Measurements from ENCODE around the gene GATAD2B. TPM values are rescaled to one million over a fixed set of nuclear protein-coding genes. Genes with fewer than 3 reads are reported as not detected.

Gene GATAD2B
- total RNA-seq, 2 donors from 2014 or later: 33.5 to 43.5 TPM

Small RNA genes lying within 50 kb of the gene (microRNA-seq; reads per million reads assigned to microRNA genes)
- gene MIR6737 (ENCODE audit: borderline microRNAs expressed in 2 of 2): 0.65 to 0.78 reads per million in 2 donors

Other genes starting within 250 kb of the GATAD2B start
- 100 to 1,000 TPM; 107 to 119 TPM for gene NPR1, start 244.3 kb downstream of the GATAD2B start, total RNA-seq
- gene INTS3, start 194.9 kb downstream of the GATAD2B start, total RNA-seq: 10 to 100 TPM; 41.4 to 49.0 TPM
- gene SLC27A3, start 147.6 kb downstream of the GATAD2B start, total RNA-seq: 10 to 100 TPM; 60.5 to 64.5 TPM
- gene DENND4B, start 23.7 kb upstream of the GATAD2B start, total RNA-seq: 10 to 100 TPM; 41.7 to 47.5 TPM
- gene CRTC2, start 35.6 kb upstream of the GATAD2B start, total RNA-seq: 10 to 100 TPM; 26.6 to 31.0 TPM
- 10 to 100 TPM; 76.5 to 79.5 TPM for gene SLC39A1, start 40.6 kb upstream of the GATAD2B start, total RNA-seq
- gene CREB3L4, start 44.9 kb upstream of the GATAD2B start, total RNA-seq: 1 to 10 TPM; 3.2 to 5.3 TPM
- 10 to 100 TPM; 77.5 to 78.2 TPM for gene JTB, start 54.7 kb upstream of the GATAD2B start, total RNA-seq
- 100 to 1,000 TPM; 144 to 149 TPM for gene RAB13, start 63.4 kb upstream of the GATAD2B start, total RNA-seq
- gene RPS27, start 67.8 kb upstream of the GATAD2B start, total RNA-seq: 1,000 to 10,000 TPM; 1,661 to 1,802 TPM
- under 1 TPM; 0.05 to 0.14 TPM for gene NUP210L, start 232.1 kb upstream of the GATAD2B start, total RNA-seq